AG08395 (cell line): ENCODE results near the gene CAB39L.

ENCODE experiments used
- DNase-seq: peaks from one replicate; pipeline ENCODE4 v3.0.0; 2012; ENCODE audit warnings: mixed read lengths, low spot score

CAB39L gene

GRCh38 chr13:49443704-49444523 is at the start of gene CAB39L, which contains the start of gene SETDB2:
Gene CAB39L, minus strand, starts transcription at chr13:49444064. Its CDS starts 61,154 bp downstream, at chr13:49382910.
Gene SETDB2, plus strand, starts transcription at chr13:49444274. Its CDS starts 7,620 bp downstream, at chr13:49451894.
- DNase-seq, result peak; percentile 97

- no peak for DNase-seq
Measured at GRCh38 chr13:49488563-49488962, 44.7 kb upstream of the CAB39L start.

DNA sequence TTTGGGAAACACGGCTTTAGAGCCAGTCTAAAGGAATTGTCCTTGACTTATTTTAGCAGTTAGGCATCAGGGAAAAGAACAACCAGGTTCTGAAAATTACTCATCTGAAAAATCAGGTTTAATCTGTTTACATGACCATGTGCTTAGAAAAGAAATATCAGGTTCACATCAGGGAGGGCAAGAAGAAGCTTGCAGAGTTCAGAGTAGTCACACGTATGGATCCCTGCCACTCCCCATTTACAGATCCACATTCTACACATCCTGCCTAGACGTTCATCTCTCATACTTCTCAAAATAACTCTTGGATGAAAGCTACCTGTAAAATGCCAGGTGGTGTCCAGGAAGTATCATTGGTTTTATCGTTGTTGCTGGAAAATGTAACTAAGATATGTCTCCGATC is 37.9 kb upstream of the CAB39L start:
- DNase-seq, result no peak

GRCh38 chr13:49476529-49476928 is 32.7 kb upstream of the CAB39L start:
- DNase-seq, result no peak

GRCh38 chr13:49472186-49472585 is 28.3 kb upstream of the CAB39L start:
- DNase-seq, result no peak

DNA sequence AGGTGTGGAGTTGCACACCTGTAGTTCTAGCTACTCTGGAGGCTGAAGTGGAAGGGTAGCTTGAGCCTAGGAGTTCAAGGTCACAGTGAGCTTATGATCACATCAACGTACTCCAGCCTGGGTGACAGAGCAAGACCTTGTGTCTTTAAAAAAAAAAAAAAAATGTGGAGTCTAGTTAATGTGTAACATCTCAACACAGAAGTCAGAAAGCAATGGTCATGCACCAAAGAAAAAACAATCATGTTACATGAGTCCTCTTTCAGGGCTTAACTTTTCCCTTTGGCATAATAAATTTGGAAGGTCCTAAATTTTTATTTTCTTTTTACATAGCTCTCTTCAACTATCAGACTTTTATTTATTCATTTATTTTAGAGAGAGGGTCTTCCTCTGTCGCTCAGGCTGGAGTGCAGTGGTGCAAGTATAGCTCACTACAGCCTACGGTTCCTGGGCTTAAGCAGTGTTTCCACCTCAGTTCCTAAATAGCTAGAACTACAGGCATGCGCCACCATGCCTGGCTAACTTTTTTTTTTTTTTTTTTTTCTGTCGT is 22.5 kb upstream of the CAB39L start:
- DNase-seq, result no peak

DNA sequence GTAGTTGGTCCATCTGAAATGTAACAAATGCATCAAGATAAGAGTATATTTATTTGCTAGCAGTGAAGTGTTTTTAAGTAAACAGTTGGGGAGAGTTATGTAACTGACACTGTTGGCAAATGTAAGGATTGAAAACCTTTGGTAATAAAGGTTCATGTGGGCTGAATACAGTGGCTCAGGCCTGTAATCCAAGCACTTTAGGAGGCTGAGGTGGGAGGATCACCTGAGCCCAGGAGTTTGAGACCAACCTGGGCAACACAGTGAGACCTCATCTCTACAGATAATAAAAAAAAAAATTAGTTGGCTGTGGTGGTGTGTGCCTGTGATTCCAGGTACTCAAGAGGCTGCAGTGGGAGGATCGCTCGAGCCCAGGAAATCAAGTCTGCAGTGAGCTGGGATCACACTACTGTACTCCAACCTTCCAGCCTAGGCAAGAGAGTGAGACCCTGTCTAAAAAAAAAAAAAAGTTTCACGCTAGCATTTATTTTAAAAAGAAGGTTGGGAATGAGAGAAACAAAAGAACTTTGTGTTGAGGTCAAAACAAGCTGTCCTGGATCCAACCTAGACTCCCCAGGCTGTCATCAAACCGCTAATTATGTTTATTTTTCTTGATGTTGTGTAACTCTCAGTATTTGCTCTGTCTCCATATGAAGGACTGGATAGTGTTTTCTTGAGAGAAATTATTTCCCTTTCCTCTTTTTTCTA is 20.9 kb upstream of the CAB39L start:
- DNase-seq, result no peak

- no peak for DNase-seq
Measured at GRCh38 chr13:49464085-49464484, 20.2 kb upstream of the CAB39L start.

DNA sequence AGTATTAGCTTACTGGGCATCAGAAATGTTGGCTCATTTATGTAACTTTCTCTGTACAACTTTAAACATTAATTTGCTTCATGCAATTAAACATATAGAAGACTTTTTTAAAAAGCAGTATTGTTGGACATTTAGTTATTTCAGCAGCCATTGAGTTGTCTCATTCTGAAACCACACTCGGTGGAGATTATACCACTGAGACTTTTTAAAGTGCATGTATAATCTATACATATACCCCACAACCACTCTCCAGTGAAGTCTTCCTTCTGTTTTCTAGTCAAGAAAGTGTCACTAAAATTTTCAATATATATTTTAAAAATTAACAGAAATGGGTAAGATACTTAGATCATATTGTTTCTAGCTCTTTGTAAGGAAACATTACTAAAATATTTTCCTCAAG is 15.7 kb upstream of the CAB39L start:
- no peak for DNase-seq

DNA sequence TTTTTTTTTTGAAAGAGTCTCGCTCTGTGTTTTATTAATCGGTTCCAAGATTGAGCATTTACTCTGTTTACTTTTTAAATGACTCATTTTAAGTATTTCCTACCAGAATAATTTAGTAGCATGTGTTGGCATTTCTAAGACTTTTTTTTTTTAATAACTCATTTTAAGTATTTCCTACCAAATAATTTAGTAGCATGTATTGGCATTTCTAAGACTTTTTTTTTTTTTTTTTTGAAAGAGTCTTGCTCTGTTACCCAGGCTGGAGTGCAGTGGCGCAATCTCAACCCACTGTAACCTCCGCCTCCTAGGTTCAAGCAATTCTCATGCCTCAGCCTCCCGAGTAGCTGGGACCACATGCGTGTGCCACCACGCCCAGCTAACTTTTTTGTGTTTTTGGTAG is 13.4 kb upstream of the CAB39L start:
- DNase-seq, result peak; percentile 15

- DNase-seq, result no peak
Measured at GRCh38 chr13:49456156-49456555, 12.3 kb upstream of the CAB39L start.

DNA sequence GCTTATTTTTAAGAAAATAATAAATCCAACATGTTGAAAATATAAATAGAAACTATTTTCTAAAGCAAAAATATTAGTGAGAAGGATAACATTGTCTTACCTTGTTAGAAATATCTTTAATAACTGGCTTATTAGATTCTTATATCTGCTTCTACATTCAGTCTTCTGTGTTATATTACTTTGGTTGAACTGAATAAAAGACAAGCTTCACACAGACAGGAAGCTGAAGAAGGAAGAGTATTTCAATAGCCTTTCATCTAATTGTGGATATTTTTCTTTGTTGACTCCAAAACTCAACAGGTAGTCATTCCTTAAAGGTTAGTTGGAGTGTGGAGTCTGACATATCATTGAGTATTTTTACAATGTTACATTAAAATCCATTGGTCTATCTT is 11.1 kb upstream of the CAB39L start:
- no peak for DNase-seq

GRCh38 chr13:49454388-49455006 is 10.6 kb upstream of the CAB39L start:
- peak; percentile 19 for DNase-seq

GRCh38 chr13:49453465-49453864 is 9.6 kb upstream of the CAB39L start:
- DNase-seq, result no peak

GRCh38 chr13:49452725-49453457 is 9.0 kb upstream of the CAB39L start:
- DNase-seq, result no peak

DNA sequence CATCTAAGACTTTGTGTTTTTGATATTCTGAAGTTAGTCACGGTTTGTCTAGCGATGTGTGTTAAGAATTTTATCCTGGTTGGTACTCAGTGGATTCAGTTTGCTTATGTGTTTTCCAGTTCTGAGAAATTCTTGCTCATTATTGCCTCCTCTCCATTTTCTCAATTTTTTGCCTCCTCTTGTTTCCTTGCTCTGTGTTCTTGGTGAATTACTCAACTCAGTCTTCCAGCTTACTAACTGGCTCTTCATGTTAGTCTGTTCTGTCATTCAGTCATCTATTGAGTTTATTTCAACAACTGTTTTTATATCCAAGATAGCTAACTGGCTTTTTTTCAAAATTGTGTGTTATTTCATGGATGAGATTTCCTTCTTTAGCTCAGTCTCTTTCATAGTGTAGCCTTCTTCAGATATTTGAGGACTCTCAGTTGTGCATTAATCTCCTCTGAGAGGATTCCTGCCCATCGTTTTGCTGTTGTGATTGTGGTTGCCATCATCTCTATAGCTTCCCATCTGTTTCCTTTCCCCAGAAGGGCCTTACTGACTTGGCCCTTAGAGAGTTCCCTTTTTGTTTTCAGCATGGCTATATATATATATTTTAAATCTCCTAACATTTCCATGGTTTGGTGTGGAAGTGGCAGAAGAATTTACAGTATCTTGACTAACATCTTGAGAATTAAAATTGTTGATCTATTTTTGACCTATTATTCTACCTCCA is 6.4 kb upstream of the CAB39L start:
- no peak for DNase-seq

DNA sequence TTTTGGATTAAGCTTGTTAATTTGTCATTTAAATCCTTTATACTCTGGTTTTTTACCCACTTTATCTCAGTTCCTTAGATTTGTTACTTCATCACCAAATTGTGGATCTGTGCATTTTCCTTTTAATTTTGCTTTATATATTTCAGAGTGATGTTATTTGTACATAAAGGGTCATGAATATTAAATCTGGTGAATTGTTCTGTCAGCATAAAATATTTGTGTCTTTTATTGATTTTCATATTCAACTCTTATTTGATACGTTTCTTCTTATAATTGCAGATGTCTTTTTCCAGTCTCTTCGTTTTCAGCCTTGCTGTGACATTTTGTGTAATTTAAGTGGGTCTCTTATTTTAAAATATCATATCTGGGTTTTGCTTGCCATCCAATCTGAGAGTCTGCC is 4.9 kb upstream of the CAB39L start:
- DNase-seq, result no peak

DNA sequence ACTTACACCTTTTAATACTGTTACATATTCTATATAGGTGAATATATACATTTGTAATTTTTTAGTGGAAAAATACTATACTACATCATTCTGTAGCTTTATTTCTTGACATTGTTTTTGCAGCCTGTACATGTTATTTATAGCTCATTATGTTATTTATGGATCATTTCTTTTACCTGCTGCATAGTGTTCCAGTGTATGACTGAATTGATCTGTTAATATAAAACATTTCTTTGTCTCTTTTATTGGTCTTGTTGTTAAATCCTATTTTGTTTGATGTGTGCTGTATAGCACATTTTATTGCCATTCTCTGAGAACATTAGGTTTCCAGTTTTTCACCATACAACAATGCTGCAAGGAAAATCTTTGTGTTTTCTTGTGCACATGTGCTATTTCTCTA is 2.6 kb upstream of the CAB39L start:
- no peak for DNase-seq

DNA sequence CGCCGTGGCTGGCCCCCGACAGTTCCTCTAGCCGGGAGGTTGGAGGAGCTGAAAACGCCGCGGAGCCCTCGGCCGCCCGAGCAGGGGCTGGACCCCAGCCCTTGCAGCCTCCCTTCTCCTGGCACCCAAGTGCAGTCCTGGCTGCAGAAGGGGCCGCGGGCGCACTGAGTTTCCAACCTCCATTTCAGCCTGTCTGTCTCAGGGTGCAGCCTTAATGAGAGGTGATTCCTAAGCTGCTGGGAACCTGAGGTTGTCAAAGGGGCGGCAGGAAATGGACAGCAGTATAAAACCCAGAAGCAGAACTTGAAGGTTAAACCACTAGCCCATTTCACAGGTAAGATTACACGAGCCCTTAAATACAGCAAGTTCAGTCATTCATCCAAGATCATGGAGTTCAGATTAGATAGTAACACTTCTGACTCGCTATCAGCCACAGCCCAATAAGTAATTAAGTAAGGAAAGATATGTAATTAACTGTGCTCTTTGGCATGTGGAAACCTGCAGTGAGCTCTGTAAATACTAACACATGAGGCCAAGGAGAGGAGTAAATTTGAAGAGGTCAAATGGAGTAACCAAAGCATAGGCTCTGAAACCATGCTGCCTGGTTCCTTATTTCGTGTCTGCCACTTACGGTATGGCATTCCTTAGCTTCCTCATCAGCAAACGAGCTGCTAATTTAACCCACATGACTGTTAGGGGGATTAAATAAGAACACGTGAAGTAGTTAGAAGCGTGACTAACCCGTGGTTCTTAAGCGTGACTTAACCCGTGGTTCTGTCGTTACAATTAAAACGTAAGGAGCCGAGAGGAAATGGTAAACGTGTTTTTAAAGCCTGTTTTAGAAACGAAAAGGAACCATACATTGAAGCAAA is 896 bp upstream of the CAB39L start:
- peak; percentile 46 for DNase-seq

DNA sequence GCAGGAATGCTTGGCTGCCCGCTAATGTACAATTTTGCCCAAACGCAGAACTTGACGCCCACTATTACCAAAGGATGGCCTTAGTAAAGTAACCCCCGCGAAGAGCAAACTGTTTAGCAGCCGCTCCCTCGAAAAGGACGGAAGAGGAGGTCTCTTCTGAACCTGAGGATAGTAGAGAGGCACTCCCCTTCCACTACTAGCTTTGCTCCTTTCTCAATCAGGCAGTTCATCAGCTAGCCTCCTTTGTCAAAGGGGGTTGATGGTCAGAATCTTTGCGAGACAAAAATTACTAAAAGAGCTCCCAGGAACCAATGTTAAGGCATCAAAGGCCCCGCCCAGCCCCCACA is 534 bp downstream of the CAB39L start:
- peak; percentile 34 for DNase-seq
